ENCODE data around the gene TOM1L2.

Gene TOM1L2

DNA sequence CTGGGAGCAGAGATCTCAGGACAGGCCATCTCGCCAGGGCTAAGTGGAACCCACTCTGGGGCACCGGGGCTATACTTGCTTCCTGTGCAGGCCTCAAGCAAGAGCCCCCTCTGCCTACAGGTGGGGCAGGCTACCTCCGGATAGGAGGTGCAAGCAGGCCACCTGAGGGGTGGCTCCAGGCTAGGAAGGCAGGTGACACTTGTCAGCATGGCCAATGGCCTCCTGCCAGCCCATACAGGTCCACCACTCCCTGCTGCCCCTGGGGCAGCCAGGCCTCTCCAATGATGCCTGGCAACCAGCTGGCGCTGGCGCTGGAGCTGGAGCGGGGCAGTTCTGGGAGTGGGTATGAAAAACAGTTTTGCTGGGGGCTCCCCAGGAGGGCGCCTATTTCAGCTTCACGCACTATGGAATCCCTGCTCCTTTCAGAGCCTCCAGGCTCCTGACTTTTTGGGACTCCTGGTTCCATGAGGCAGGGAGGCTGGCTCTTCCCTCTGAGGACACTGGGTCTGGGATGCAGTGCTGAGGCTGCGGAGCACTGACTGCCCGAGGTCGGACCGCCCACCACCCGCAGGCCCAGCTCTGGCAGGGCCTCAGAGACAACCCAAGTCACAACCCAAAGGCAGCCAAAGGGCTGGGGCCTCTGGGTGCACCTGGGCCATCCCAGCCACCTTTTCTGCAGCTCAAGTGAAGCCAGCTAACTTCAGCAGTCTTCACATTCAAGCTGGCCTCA lies 127.0 kb downstream of the TOM1L2 start:
- intact Hi-C loops (cut with micrococcal nuclease), result no loop called here
- no peak overlapping the region for H3K27ac Mint-ChIP-seq
- H3K4me1 Mint-ChIP-seq (ENCODE audit: low read depth), result peaks cover 67% of the 10 kb centered on the region
- no peaks in the 10 kb centered on the region for H3K9me3 Mint-ChIP-seq
- peaks cover 25% of the 10 kb centered on the region for H3K36me3 Mint-ChIP-seq (ENCODE audit: low read depth)
- no peak overlapping the region for H3K4me3 Mint-ChIP-seq
- no peaks in the 10 kb centered on the region for H3K27me3 Mint-ChIP-seq

DNA sequence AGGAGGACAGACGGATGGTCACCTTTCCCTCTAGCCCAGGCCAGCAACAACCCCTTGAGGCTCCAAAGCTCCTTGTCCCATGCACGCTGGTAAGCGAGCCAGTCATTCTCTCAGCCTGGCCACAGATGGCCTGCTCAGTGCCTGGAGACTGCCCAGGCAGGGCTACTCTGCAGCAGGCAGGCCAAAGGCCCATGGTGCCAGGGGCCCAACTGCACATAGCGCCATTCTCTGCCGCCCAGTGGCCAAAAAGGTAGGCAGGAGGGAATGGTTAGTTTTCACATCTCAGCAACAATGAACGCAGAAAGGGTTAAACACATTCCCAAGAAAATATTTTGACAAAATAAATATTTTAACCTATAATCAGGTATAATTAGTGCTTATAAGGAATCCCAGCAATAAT lies 127.7 kb downstream of the TOM1L2 start:
- Mint-ChIP-seq H3K36me3 (ENCODE audit: low read depth) (peaks cover 25% of the 10 kb centered on the region), H3K9me3 (no peaks in the 10 kb centered on the region), H3K27ac (peak overlapping the region; percentile 30), H3K4me3 (no peak overlapping the region), H3K4me1 (ENCODE audit: low read depth) (peaks cover 62% of the 10 kb centered on the region), H3K27me3 (no peaks in the 10 kb centered on the region)
- intact Hi-C loops (cut with micrococcal nuclease), result no loop called here

GRCh38 chr17:17844079-17844478 lies 128.1 kb downstream of the TOM1L2 start:
- Mint-ChIP-seq H3K27me3 (no peaks in the 10 kb centered on the region), H3K4me3 (no peak overlapping the region), H3K9me3 (no peaks in the 10 kb centered on the region), H3K36me3 (ENCODE audit: low read depth) (peaks cover 25% of the 10 kb centered on the region), H3K27ac (peak overlapping the region; percentile 30), H3K4me1 (ENCODE audit: low read depth) (peaks cover 62% of the 10 kb centered on the region)
- intact Hi-C loops (cut with micrococcal nuclease), result no loop called here

DNA sequence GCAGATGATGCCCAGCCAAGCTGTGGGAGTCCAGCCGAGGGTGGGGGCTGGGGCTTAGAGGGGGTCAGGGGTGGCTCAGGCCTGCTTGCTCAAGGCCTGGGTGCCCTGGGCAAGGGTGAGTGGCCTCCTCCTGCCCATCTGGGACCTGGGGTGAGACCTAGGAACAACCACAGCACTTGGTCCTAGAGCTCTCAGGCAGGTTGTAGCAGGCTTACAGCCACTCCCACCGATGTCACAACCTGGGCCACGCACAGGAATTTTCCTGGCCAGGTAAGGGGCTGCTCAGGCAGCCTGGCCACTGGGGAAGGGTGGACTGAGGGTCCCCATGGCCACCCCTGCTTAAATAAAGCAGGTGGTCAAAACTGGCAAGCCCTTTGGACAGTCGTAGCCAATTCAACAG lies 129.1 kb downstream of the TOM1L2 start:
- Mint-ChIP-seq H3K27ac (peak overlapping the region; percentile 97), H3K27me3 (no peaks in the 10 kb centered on the region), H3K9me3 (no peaks in the 10 kb centered on the region), H3K4me3 (no peak overlapping the region), H3K4me1 (ENCODE audit: low read depth) (peaks cover 62% of the 10 kb centered on the region), H3K36me3 (ENCODE audit: low read depth) (peaks cover 25% of the 10 kb centered on the region)
- intact Hi-C loops (cut with micrococcal nuclease), result no loop called here

GRCh38 chr17:17842111-17842876 lies 129.9 kb downstream of the TOM1L2 start:
- Mint-ChIP-seq H3K36me3 (ENCODE audit: low read depth) (peaks cover 21% of the 10 kb centered on the region), H3K4me1 (ENCODE audit: low read depth) (peaks cover 62% of the 10 kb centered on the region), H3K27me3 (no peaks in the 10 kb centered on the region), H3K9me3 (no peaks in the 10 kb centered on the region), H3K27ac (peak overlapping the region; percentile 97), H3K4me3 (no peak overlapping the region)
- intact Hi-C loops (cut with micrococcal nuclease), result no loop called here

DNA sequence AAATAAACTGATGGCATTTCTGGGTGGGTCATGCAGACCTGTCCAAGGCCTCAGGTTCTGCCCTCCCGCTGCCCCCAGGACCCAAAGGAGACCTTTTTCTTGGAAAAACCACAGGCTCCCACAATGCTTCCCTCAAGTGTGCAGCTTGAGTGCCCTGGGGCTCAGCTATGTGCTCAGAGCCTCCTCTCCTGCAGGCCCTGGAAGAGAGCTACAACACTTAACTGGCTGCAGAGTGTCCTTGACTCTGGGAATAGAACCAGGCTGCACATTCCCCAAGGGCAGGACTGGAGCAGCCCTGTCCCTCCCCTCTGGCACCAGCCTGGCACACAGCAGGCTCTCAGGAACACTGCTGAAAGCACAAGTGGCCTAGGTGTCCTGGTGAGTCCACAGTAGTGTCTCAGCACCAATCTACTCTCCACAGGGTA lies 130.6 kb downstream of the TOM1L2 start:
- peaks cover 61% of the 10 kb centered on the region for H3K4me1 Mint-ChIP-seq (ENCODE audit: low read depth)
- no peaks in the 10 kb centered on the region for H3K9me3 Mint-ChIP-seq
- H3K4me3 Mint-ChIP-seq, result no peak overlapping the region
- H3K36me3 Mint-ChIP-seq (ENCODE audit: low read depth), result peaks cover 21% of the 10 kb centered on the region
- H3K27ac Mint-ChIP-seq, result peak overlapping the region; percentile 97
- intact Hi-C loops (cut with micrococcal nuclease), result loop anchor here (2.0 kb wide), 1 partner anchor 17 kb away; no protein-coding TSS in a partner anchor
- H3K27me3 Mint-ChIP-seq, result no peaks in the 10 kb centered on the region

- Mint-ChIP-seq H3K27me3 (no peaks in the 10 kb centered on the region), H3K9me3 (no peaks in the 10 kb centered on the region), H3K4me1 (ENCODE audit: low read depth) (peaks cover 57% of the 10 kb centered on the region), H3K4me3 (peak overlapping the region; percentile 79), H3K27ac (peak overlapping the region; percentile 97), H3K36me3 (ENCODE audit: low read depth) (peaks cover 17% of the 10 kb centered on the region)
- intact Hi-C loops (cut with micrococcal nuclease), result loop anchor here (1.0 to 2.0 kb wide), 2 partner anchors 7 to 16 kb away; no protein-coding TSS in a partner anchor
Observed at GRCh38 chr17:17840751-17841591, 131.2 kb downstream of the TOM1L2 start.

GRCh38 chr17:17839791-17840707 lies 132.2 kb downstream of the TOM1L2 start:
- Mint-ChIP-seq H3K36me3 (ENCODE audit: low read depth) (peaks cover 19% of the 10 kb centered on the region), H3K27ac (peak overlapping the region; percentile 97), H3K9me3 (no peaks in the 10 kb centered on the region), H3K27me3 (no peaks in the 10 kb centered on the region), H3K4me3 (peak overlapping the region; percentile 79), H3K4me1 (ENCODE audit: low read depth) (peaks cover 66% of the 10 kb centered on the region)
- intact Hi-C loops (cut with micrococcal nuclease), result loop anchor here (1.0 to 2.0 kb wide), 2 partner anchors 8 to 15 kb away; no protein-coding TSS in a partner anchor

DNA sequence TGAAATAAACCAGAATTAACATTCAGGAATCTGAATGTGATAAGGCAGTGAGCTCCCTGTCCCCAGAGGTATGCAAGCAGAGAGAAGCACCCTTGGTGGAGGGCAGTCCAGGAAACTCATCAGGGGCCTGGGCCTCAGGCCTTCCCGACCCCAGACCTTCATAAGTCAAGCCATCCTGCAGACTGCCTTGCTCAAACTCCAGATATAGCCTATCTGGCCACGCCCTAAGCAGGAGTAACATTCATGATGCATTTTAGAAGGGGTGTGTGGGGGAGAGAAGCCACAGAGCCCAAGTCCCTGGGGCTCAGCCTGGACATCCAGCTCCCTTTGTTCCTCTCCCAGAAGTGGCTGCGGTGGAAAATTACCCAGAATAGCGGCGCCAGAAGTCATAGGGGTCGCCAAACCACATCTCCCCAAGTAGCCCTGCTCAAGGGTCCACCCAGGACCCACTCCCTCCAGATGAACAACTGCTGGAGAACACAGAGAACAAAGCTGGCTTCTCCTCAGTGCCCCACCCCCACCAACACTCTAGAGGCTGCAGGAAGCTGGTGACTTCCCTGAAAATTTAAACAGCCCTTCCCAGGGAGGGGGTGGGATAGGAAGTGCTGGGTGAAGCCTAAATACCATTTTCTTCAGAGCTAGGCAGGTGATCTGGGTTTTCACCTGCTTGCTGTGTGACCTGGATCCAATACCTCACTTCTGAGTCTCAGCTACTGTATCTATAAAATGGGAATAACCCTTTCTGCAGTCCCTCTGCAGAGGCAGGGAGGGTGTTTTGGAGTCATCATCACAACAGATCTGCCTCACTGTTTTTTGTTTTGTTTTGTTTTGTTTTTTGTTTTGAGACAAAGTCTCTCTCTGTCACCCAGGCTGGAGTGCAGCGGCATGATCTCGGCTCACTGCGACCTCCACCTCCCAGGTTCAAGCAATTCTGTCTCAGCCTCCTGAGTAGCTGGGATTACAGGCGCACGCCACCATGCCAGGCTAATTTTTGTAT lies 133.9 kb downstream of the TOM1L2 start:
- H3K4me3 Mint-ChIP-seq, result peak overlapping the region; percentile 93
- intact Hi-C loops (cut with micrococcal nuclease), result no loop called here
- no peaks in the 10 kb centered on the region for H3K27me3 Mint-ChIP-seq
- H3K36me3 Mint-ChIP-seq (ENCODE audit: low read depth), result peaks cover 36% of the 10 kb centered on the region
- H3K27ac Mint-ChIP-seq, result peak overlapping the region; percentile 97
- H3K9me3 Mint-ChIP-seq, result no peaks in the 10 kb centered on the region
- peaks cover 82% of the 10 kb centered on the region for H3K4me1 Mint-ChIP-seq (ENCODE audit: low read depth)

GRCh38 chr17:17837380-17837821 lies 134.8 kb downstream of the TOM1L2 start:
- Mint-ChIP-seq H3K27me3 (no peaks in the 10 kb centered on the region), H3K27ac (peak overlapping the region; percentile 97), H3K4me3 (peak overlapping the region; percentile 93), H3K9me3 (no peaks in the 10 kb centered on the region), H3K4me1 (ENCODE audit: low read depth) (peaks cover 78% of the 10 kb centered on the region), H3K36me3 (ENCODE audit: low read depth) (peaks cover 40% of the 10 kb centered on the region)
- intact Hi-C loops (cut with micrococcal nuclease), result no loop called here

- H3K9me3 Mint-ChIP-seq, result no peaks in the 10 kb centered on the region
- peak within 1 kb of the TSS; percentile 97 for H3K27ac Mint-ChIP-seq
- no peaks in the 10 kb centered on the region for H3K27me3 Mint-ChIP-seq
- intact Hi-C loops (cut with micrococcal nuclease), result no loop called here
- H3K4me3 Mint-ChIP-seq, result peak within 1 kb of the TSS; percentile 93
- peaks cover 78% of the 10 kb centered on the region for H3K4me1 Mint-ChIP-seq (ENCODE audit: low read depth)
- peaks cover 45% of the 10 kb centered on the region for H3K36me3 Mint-ChIP-seq (ENCODE audit: low read depth)
Observed at GRCh38 chr17:17836818-17837379, 135.3 kb downstream of the TOM1L2 start, which contains the start of gene SREBF1. Gene SREBF1, minus strand, starts transcription at chr17:17836986. Its CDS starts 169 bp downstream, at chr17:17836817.
